GM18505 (cell line): ENCODE data around the gene MBD5.
A peak's percentile ranks its signal among the peaks of the same experiment; 100 is the strongest.

Experiments
- ATAC-seq: cut with Tn5 transposase; IDR thresholded peaks from one replicate; pipeline ENCODE4 v1.9.1; 2021; ENCODE audit not compliant: unreplicated experiment
- POLR2A ChIP-seq: IDR thresholded peaks from 4 replicates; pipeline ENCODE4 v1.6.1; 2011; ENCODE audit warnings: borderline replicate concordance; ENCODE audit not compliant: insufficient read depth, insufficient read length; ENCODE audit errors: extremely low read depth

Gene MBD5

GRCh38 chr2:148527488-148528340 is 506.8 kb downstream of the MBD5 start:
- no peak for TF ChIP-seq POLR2A
- no peak for ATAC-seq

- no peak for ATAC-seq
Measured at GRCh38 chr2:148528356-148529064, 507.6 kb downstream of the MBD5 start.

GRCh38 chr2:148529745-148530144 is 508.9 kb downstream of the MBD5 start:
- TF ChIP-seq POLR2A = no peak
- ATAC-seq = no peak

More at GRCh38 chr2:148528356-148529064, 507.6 kb downstream of the MBD5 start:
- no peak for TF ChIP-seq POLR2A

- ATAC-seq = no peak
- TF ChIP-seq POLR2A = no peak
Measured at GRCh38 chr2:148530350-148530749, 509.5 kb downstream of the MBD5 start.

- TF ChIP-seq POLR2A = no peak
- no peak for ATAC-seq
Measured at GRCh38 chr2:148531235-148531634, 510.3 kb downstream of the MBD5 start.

GRCh38 chr2:148531669-148532428 is 511.0 kb downstream of the MBD5 start:
- ATAC-seq = no peak
- no peak for TF ChIP-seq POLR2A

GRCh38 chr2:148533004-148533403 is 512.1 kb downstream of the MBD5 start:
- no peak for ATAC-seq
- no peak for TF ChIP-seq POLR2A

GRCh38 chr2:148533685-148534084 is 512.8 kb downstream of the MBD5 start:
- no peak for TF ChIP-seq POLR2A
- ATAC-seq = no peak

GRCh38 chr2:148534416-148535204 is 513.7 kb downstream of the MBD5 start:
- no peak for TF ChIP-seq POLR2A
- ATAC-seq = no peak

- TF ChIP-seq POLR2A = no peak
Measured at GRCh38 chr2:148538375-148538774, 517.5 kb downstream of the MBD5 start.

GRCh38 chr2:148540022-148540421 is 519.1 kb downstream of the MBD5 start:
- no peak for TF ChIP-seq POLR2A
- peak; percentile 53 for ATAC-seq

More at GRCh38 chr2:148538375-148538774, 517.5 kb downstream of the MBD5 start:
- no peak for ATAC-seq

- no peak for TF ChIP-seq POLR2A
- ATAC-seq = no peak
Measured at GRCh38 chr2:148541792-148542191, 520.9 kb downstream of the MBD5 start.
